Esophagus muscularis mucosa (tissue), 4 donors: ENCODE results near the gene EDC4.

Source experiments
- EP300 ChIP-seq: sonication (generic); formaldehyde crosslinking; IDR thresholded peaks from one replicate; pipeline ENCODE4 v1.6.1; 2017; ENCODE audit warnings: antibody characterized with exemption
- POLR2A ChIP-seq: fragments of 450-650 bp; IDR thresholded peaks from one replicate; pipeline ENCODE4 v1.6.1; 2017; ENCODE audit warnings: antibody characterized with exemption, moderate library complexity, mild to moderate bottlenecking, low read depth
- POLR2AphosphoS5 ChIP-seq, 2 donors: sonication (generic); formaldehyde crosslinking; IDR thresholded peaks; one replicate each; pipeline ENCODE4 v1.6.1; 2017; ENCODE audit warnings: antibody characterized with exemption in 2 of 2
- TF ChIP-seq, protein P1 (sequence below), 3 experiments: fragments of 200-600 bp in 2 of 3; fragments of 450-650 bp in 1 of 3; sonication (generic) in 2 of 3; IDR thresholded peaks; one replicate each; pipeline ENCODE4 v1.5.1; 2017 to 2019; ENCODE audit warnings: antibody characterized with exemption in 3 of 3, mild to moderate bottlenecking in 2 of 3, moderate library complexity in 1 of 3

DNA sequence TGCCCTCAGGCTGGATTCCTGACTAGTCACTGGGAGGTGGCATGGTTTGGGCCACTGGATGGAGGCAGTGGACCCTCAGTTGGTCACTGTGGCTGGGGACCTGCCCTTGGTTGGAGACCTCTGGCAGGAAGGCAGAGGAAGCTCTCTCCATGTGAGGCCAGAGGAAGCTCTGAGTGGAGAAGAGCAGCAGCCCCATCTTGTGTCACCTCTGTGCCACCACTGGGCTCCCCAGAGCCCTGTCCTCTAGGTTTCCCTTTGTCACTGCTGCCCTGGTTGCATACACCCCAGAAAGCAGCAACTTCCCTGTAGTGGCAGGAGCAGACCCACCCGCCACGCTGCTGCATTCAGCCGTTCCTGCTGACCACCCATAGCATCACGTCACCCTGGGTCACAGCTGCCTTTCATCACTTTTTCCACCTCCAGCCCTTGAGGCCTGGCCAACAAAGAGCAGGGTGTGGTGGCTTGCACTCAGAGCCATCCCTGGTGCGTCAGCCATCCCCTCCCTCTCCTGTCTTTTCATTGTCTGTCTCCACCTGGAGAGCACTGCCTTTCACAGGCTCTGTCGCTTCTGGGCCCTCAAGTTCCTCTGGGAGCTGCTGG lies 46.9 kb downstream of the EDC4 start:
- TF ChIP-seq, protein P1, sequence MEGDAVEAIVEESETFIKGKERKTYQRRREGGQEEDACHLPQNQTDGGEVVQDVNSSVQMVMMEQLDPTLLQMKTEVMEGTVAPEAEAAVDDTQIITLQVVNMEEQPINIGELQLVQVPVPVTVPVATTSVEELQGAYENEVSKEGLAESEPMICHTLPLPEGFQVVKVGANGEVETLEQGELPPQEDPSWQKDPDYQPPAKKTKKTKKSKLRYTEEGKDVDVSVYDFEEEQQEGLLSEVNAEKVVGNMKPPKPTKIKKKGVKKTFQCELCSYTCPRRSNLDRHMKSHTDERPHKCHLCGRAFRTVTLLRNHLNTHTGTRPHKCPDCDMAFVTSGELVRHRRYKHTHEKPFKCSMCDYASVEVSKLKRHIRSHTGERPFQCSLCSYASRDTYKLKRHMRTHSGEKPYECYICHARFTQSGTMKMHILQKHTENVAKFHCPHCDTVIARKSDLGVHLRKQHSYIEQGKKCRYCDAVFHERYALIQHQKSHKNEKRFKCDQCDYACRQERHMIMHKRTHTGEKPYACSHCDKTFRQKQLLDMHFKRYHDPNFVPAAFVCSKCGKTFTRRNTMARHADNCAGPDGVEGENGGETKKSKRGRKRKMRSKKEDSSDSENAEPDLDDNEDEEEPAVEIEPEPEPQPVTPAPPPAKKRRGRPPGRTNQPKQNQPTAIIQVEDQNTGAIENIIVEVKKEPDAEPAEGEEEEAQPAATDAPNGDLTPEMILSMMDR (IDR thresholded peaks at IDR 0.05), result peak in 1 of 3 experiments; percentile 6
- TF ChIP-seq POLR2A, result no peak
- no peak for TF ChIP-seq EP300
- peak; percentile 28 to 30 for TF ChIP-seq POLR2AphosphoS5 (IDR thresholded peaks at IDR 0.05)
